Panc1 (cell line): Measurements from ENCODE around the gene CCDC148. TPM values are rescaled to one million over a fixed set of nuclear protein-coding genes. Genes with fewer than 3 reads are reported as not detected.

Source experiments
- ATAC-seq: fragments of 200-7000 bp; cut with Tn5 transposase; 2 replicates; pipeline ENCODE4 v1.9.1; 2020; ENCODE audit warnings: mild to moderate bottlenecking, moderate library complexity
- BruUV-seq: library from RNA; stranded (reverse); fragments of 400-500 nt; replicated peaks from 2 replicates; lab custom pipeline; 2021; lab: Mats Ljungman, UMichigan
- CTCF ChIA-PET: fragments of 300-600 bp; sonication (Branson Sonifier 250); formaldehyde crosslinking; loops from one replicate; lab custom pipeline; 2022; ENCODE audit warnings: antibody characterized with exemption; lab: Charles Lee
- POLR2A ChIA-PET: fragments of 300-600 bp; sonication (Branson Sonifier 250); formaldehyde crosslinking; loops from one replicate; lab custom pipeline; 2022; ENCODE audit warnings: antibody characterized with exemption; lab: Charles Lee
- DNase-seq: peaks from one replicate; pipeline ENCODE4 v3.0.0-alpha.2; 2010; ENCODE audit warnings: low read depth, low spot score
- H3K27ac ChIP-seq: 2 replicates; pipeline ENCODE4 v1.5.1; 2011; ENCODE audit warnings: mild to moderate bottlenecking, low read length, inconsistent platforms
- H3K27me3 ChIP-seq: fragments of 200-500 bp; sonication (Bioruptor generic); 2 replicates; pipeline ENCODE4 v1.6.0; 2014; ENCODE audit warnings: low read length, inconsistent platforms; ENCODE audit not compliant: control insufficient read depth, insufficient read depth
- H3K36me3 ChIP-seq: fragments of 200-500 bp; sonication (Bioruptor generic); 2 replicates; pipeline ENCODE4 v1.5.1; 2014; ENCODE audit warnings: inconsistent platforms, mild to moderate bottlenecking, low read length, moderate library complexity; ENCODE audit not compliant: control insufficient read depth, insufficient read depth
- H3K4me1 ChIP-seq: 2 replicates; pipeline ENCODE4 v1.5.1; 2011; ENCODE audit warnings: inconsistent platforms, mild to moderate bottlenecking, low read length, moderate library complexity; ENCODE audit not compliant: control insufficient read depth, insufficient read depth
- H3K4me3 ChIP-seq, 2 experiments: 2 replicates each; pipeline ENCODE4 v1.5.1; 2011 to 2012; ENCODE audit warnings: low read depth in 2 of 2, low read length in 2 of 2, mild to moderate bottlenecking in 2 of 2, inconsistent platforms in 1 of 2, moderate library complexity in 1 of 2
- H3K9me3 ChIP-seq: fragments of 200-500 bp; sonication (Bioruptor generic); 2 replicates; pipeline ENCODE4 v1.5.1; 2014; ENCODE audit warnings: low read depth, mild to moderate bottlenecking, inconsistent platforms, low read length, moderate library complexity; ENCODE audit not compliant: control insufficient read depth, insufficient read depth
- POLR2AphosphoS5 ChIP-seq: IDR thresholded peaks from 2 replicates; pipeline ENCODE4 v1.6.1; 2012; ENCODE audit warnings: mild to moderate bottlenecking, low read depth, low read length, moderate library complexity
- SIN3A ChIP-seq: IDR thresholded peaks from 2 replicates; pipeline ENCODE4 v1.6.1; 2012; ENCODE audit warnings: low read depth, mild to moderate bottlenecking, low read length, moderate library complexity, borderline replicate concordance; ENCODE audit not compliant: insufficient read depth
- TCF7L2 ChIP-seq: IDR thresholded peaks from 2 replicates; pipeline ENCODE4 v1.6.1; 2011; ENCODE audit warnings: mild to moderate bottlenecking, low read depth, low read length, inconsistent platforms
- in situ Hi-C: cut with HindIII; loops from 2 replicates; pipeline ENCODE4 v1.10.0; 2016; ENCODE audit warnings: low sequenced_read_pairs, low pct_unique_long_range_greater_than_20kb
- intact Hi-C: fragments of 100-400 bp; cut with micrococcal nuclease; formaldehyde crosslinking; loops from one replicate; pipeline ENCODE4 v1.10.0; 2022; ENCODE audit not compliant: unreplicated experiment
- total RNA-seq: library from RNA; stranded (reverse); gene quantifications from one replicate; pipeline ENCODE4 v1.2.1, GENCODE V29; 2021; ENCODE audit not compliant: unreplicated experiment
- TF ChIP-seq, protein P1 (sequence below), 2 experiments: IDR thresholded peaks; 2 replicates each; pipeline ENCODE4 v1.6.1; 2011 to 2012; ENCODE audit warnings: low read depth in 2 of 2, control low read depth in 1 of 2, low read length in 1 of 2, mild to moderate bottlenecking in 1 of 2, moderate library complexity in 1 of 2; ENCODE audit not compliant: insufficient read depth in 1 of 2
- TF ChIP-seq, protein P2 (sequence below): fragments of 450-650 bp; IDR thresholded peaks from 2 replicates; pipeline ENCODE4 v1.5.1; 2017; ENCODE audit warnings: mild to moderate bottlenecking

The CCDC148 gene
- total RNA-seq, 1 experiment from 2014 or later: 0.92 TPM

DNA sequence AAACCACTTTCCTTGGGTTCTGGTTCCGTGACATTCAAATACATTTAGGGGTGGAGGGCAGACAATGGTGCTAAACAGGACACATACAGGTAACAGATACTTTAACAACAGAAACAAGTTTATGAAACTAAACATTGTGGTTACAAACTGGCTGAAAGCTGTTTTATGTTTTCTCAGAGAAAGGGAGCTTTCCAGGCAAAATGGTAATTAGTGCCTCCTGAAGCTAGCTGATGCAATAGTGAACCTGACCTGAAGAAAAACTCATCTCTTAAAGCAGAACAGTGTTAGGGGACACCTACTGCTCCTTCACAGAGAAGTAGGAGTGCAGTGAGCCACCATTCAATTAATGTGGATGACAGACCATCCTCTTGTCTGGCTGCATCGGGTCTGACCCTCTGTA is 138.9 kb downstream of the CCDC148 start:
- BruUV-seq: no TSS peak
- ChIA-PET POLR2A (no interaction called here), CTCF (no interaction called here)
- Histone ChIP-seq H3K9me3 (no peaks in the 10 kb centered on the region), H3K27ac (no peak overlapping the region), H3K27me3 (peaks cover 2% of the 10 kb centered on the region; the same call in 1 of the 2 replicates), H3K36me3 (no peaks in the 10 kb centered on the region), H3K4me1 (no peaks in the 10 kb centered on the region), H3K4me3 (no peak overlapping the region)
- DNase-seq (no peak), ATAC-seq (no peak)
- intact Hi-C loops (no loop called here), in situ Hi-C loops (no loop called here)
- TF ChIP-seq, protein P1, sequence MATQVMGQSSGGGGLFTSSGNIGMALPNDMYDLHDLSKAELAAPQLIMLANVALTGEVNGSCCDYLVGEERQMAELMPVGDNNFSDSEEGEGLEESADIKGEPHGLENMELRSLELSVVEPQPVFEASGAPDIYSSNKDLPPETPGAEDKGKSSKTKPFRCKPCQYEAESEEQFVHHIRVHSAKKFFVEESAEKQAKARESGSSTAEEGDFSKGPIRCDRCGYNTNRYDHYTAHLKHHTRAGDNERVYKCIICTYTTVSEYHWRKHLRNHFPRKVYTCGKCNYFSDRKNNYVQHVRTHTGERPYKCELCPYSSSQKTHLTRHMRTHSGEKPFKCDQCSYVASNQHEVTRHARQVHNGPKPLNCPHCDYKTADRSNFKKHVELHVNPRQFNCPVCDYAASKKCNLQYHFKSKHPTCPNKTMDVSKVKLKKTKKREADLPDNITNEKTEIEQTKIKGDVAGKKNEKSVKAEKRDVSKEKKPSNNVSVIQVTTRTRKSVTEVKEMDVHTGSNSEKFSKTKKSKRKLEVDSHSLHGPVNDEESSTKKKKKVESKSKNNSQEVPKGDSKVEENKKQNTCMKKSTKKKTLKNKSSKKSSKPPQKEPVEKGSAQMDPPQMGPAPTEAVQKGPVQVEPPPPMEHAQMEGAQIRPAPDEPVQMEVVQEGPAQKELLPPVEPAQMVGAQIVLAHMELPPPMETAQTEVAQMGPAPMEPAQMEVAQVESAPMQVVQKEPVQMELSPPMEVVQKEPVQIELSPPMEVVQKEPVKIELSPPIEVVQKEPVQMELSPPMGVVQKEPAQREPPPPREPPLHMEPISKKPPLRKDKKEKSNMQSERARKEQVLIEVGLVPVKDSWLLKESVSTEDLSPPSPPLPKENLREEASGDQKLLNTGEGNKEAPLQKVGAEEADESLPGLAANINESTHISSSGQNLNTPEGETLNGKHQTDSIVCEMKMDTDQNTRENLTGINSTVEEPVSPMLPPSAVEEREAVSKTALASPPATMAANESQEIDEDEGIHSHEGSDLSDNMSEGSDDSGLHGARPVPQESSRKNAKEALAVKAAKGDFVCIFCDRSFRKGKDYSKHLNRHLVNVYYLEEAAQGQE (IDR thresholded peaks at IDR 0.05; ENCODE audit: insufficient read depth in 1 of 2, low read depth in 2 of 2, low read length in 1 of 2): no peak
- TF ChIP-seq SIN3A (no peak), POLR2AphosphoS5 (no peak), TCF7L2 (no peak)
- TF ChIP-seq, protein P2, sequence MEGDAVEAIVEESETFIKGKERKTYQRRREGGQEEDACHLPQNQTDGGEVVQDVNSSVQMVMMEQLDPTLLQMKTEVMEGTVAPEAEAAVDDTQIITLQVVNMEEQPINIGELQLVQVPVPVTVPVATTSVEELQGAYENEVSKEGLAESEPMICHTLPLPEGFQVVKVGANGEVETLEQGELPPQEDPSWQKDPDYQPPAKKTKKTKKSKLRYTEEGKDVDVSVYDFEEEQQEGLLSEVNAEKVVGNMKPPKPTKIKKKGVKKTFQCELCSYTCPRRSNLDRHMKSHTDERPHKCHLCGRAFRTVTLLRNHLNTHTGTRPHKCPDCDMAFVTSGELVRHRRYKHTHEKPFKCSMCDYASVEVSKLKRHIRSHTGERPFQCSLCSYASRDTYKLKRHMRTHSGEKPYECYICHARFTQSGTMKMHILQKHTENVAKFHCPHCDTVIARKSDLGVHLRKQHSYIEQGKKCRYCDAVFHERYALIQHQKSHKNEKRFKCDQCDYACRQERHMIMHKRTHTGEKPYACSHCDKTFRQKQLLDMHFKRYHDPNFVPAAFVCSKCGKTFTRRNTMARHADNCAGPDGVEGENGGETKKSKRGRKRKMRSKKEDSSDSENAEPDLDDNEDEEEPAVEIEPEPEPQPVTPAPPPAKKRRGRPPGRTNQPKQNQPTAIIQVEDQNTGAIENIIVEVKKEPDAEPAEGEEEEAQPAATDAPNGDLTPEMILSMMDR: no peak

DNA sequence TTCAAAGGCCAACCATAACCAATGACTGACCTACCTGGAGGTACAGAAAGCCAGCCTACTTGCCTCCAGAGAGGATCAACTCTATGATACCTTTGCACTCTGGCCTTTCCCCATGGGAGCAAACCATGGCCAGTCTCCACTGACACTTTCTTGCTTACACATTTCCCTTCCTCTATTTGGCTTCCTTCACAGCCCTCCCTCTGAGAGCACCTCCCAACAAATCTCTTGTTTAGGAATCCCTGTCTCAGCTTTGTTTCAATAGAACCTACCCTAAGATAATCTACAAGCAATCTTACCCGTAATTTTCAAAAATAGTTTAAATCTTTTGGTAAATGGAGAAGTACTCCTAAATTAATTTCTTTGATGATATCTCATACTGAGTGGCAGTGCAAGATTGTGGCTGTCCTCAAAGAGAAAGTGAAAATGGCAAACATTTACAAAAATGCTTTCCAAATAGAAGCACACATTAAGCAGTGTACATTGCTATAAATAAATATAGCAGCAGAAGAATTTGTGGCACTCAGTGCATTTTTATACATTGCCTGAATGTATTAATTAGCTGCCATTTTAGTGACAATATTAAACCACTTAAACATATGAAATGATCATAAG is 140.6 kb downstream of the CCDC148 start:
- ChIA-PET POLR2A (no interaction called here), CTCF (no interaction called here)
- H3K27ac ChIP-seq: no peak overlapping the region
- no peak for DNase-seq
- in situ Hi-C loops (no loop called here), intact Hi-C loops (no loop called here)
- TF ChIP-seq SIN3A: no peak
- no peaks in the 10 kb centered on the region for H3K9me3 ChIP-seq
- BruUV-seq: no TSS peak
- H3K4me1 ChIP-seq: no peaks in the 10 kb centered on the region
- peaks cover 2% of the 10 kb centered on the region; the same call in 1 of the 2 replicates for H3K27me3 ChIP-seq
- H3K36me3 ChIP-seq: no peaks in the 10 kb centered on the region
- H3K4me3 ChIP-seq: no peak overlapping the region
- no peak for ATAC-seq

DNA sequence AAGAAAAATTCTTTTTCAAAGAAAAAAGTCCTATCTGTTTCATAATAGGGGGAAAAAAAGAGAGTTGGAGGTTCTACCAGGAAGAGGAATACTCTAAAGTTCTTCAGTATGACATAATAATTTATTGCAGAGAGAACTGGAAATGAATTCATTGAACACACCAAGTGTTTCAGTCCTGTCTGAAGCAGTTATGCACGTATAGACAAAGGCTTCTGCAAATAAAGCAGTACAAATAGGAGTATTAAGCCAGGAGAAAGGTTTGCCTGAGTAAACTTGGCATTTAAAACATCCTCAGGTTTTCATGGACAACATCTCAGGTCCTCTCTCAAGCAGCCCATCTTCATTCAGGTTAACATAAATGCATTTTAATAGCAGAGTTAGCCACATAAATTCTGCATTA is 141.6 kb downstream of the CCDC148 start:
- ChIA-PET POLR2A (no interaction called here), CTCF (no interaction called here)
- H3K36me3 ChIP-seq: no peaks in the 10 kb centered on the region
- no TSS peak for BruUV-seq
- H3K4me3 ChIP-seq: no peak overlapping the region
- intact Hi-C loops (no loop called here), in situ Hi-C loops (no loop called here)
- TF ChIP-seq, protein P1 (IDR thresholded peaks at IDR 0.05; ENCODE audit: insufficient read depth in 1 of 2, low read depth in 2 of 2, low read length in 1 of 2): no peak
- TF ChIP-seq, protein P2: no peak
- TF ChIP-seq TCF7L2 (no peak), POLR2AphosphoS5 (no peak), SIN3A (no peak)
- no peak for DNase-seq
- H3K27me3 ChIP-seq: peaks cover 2% of the 10 kb centered on the region; the same call in 1 of the 2 replicates
- no peaks in the 10 kb centered on the region for H3K9me3 ChIP-seq
- H3K4me1 ChIP-seq: no peaks in the 10 kb centered on the region
- no peak overlapping the region for H3K27ac ChIP-seq
- no peak for ATAC-seq
